22Rv1 (cell line): ENCODE results near the gene TMEM236.

ENCODE experiments used
- H3K27ac ChIP-seq: fragments of 450-650 bp; 2 replicates; pipeline ENCODE4 v1.5.1; 2017
- ZFX ChIP-seq: fragments of 450-650 bp; IDR thresholded peaks from 2 replicates; pipeline ENCODE4 v1.6.1; 2017; ENCODE audit warnings: antibody characterized with exemption, borderline replicate concordance
- TF ChIP-seq, protein P1 (sequence below): fragments of 450-650 bp; IDR thresholded peaks from 2 replicates; pipeline ENCODE4 v1.5.1; 2017; ENCODE audit warnings: mild to moderate bottlenecking

TMEM236 gene

DNA sequence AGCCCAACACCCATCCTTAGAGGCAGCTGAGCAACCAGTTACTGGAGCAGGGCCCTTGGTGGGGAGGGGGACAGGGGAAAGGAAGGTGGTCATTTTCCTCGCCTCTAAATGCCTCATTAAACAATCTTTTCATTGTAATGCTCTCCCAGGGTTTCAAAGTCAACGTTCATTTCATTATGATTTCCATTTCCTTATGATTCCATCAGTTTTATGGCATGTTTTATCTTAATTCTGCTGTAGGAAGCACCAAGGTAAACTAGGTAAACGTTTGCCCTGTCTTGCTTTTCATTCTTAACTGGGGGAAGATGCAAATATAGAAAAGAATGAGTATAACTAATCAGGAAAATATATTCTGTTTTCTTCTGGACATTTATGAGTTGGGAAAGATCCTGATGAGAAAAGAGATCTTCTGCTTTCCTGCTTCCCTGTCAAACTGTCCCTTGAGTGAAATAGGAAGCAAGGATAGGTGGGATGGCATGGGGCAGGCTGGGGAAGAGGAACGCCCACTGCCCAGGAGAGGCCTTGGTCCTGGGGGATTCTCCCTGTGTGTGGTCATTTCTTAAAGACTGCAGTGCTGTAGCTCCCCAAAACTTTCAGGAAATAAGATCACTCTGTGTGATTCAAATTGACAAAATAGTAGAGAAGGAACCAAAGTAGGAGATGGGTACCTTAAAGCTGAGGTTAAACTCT lies 20.5 kb upstream of the TMEM236 start:
- no peak for TF ChIP-seq ZFX
- TF ChIP-seq, protein P1, sequence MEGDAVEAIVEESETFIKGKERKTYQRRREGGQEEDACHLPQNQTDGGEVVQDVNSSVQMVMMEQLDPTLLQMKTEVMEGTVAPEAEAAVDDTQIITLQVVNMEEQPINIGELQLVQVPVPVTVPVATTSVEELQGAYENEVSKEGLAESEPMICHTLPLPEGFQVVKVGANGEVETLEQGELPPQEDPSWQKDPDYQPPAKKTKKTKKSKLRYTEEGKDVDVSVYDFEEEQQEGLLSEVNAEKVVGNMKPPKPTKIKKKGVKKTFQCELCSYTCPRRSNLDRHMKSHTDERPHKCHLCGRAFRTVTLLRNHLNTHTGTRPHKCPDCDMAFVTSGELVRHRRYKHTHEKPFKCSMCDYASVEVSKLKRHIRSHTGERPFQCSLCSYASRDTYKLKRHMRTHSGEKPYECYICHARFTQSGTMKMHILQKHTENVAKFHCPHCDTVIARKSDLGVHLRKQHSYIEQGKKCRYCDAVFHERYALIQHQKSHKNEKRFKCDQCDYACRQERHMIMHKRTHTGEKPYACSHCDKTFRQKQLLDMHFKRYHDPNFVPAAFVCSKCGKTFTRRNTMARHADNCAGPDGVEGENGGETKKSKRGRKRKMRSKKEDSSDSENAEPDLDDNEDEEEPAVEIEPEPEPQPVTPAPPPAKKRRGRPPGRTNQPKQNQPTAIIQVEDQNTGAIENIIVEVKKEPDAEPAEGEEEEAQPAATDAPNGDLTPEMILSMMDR, result no peak
- H3K27ac ChIP-seq, result no peak overlapping the region

DNA sequence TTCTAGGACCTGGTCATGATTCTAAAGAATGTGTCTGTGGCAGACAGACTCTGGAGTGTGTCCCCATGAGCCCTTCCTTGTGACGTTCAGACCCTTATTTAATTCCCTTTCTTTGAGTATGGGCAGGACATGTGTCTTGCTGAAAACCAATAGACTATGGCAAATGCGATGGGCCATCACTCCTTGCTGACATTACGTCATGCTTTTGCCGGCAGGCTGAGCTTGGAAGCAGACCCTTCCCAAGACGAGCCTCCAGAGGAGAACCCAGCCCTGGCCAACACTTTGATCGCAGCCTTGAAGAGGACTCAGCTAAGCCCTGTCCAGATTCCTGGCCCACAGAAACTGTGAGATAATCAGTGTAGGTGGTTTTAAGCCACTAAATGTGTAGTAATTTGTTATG lies 18.4 kb upstream of the TMEM236 start:
- TF ChIP-seq, protein P1, result no peak
- TF ChIP-seq ZFX, result no peak
- H3K27ac ChIP-seq, result no peak overlapping the region

DNA sequence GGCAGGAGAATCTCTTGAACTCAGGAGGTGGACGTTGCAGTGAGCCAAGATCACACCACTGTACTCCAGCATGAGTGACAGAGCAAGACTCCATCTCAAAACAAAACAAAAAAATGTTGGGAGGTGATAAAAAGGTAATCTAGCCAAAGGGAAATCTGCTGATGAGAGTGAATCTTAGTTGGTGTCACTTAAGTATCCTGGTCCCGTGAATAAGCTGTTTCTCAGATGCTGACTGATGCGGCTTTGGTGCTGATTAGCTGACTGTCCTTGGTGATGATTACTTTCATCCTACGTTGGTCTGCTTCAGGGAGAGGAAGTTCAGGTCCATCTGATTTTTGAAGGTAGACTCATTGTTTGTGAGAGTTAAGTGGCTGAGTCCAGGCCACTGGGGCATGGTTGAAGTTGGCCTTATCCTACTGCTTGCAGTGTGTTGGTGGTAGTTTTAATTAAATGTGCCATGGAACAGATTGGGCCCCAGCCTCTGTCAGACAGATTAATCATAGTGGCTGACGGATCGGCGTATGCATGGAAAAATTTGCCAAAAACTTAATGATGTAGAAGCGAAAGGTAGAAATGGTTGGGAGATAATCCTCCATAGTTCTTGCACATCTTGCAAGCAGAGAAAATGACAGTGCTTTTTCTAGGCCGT lies 17.4 kb upstream of the TMEM236 start:
- H3K27ac ChIP-seq, result no peak overlapping the region
- TF ChIP-seq, protein P1, result no peak
- TF ChIP-seq ZFX, result no peak

GRCh38 chr10:17735166-17735941 lies 16.6 kb upstream of the TMEM236 start:
- TF ChIP-seq ZFX, result no peak
- TF ChIP-seq, protein P1, result no peak
- H3K27ac ChIP-seq, result no peak overlapping the region

DNA sequence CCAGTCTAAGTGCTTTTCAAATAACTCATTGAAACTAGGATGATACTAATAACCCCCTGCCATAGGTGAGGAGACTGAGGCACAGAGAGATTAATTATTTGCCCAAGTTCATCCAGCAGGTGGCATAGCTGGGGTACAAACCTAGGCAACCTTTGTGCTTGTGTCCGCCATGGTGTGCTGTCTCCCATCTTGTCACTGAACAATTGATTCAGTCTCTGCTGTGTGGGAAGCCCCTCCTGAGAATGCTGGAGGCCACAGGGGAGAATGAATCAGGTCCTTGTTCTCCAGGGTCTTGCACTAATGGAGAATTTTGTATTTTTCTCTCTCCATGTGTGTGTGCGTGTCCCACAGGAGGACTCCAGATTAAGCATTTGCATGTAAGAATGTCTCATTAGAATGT lies 15.8 kb upstream of the TMEM236 start:
- no peak for TF ChIP-seq ZFX
- TF ChIP-seq, protein P1, result no peak
- no peak overlapping the region for H3K27ac ChIP-seq

DNA sequence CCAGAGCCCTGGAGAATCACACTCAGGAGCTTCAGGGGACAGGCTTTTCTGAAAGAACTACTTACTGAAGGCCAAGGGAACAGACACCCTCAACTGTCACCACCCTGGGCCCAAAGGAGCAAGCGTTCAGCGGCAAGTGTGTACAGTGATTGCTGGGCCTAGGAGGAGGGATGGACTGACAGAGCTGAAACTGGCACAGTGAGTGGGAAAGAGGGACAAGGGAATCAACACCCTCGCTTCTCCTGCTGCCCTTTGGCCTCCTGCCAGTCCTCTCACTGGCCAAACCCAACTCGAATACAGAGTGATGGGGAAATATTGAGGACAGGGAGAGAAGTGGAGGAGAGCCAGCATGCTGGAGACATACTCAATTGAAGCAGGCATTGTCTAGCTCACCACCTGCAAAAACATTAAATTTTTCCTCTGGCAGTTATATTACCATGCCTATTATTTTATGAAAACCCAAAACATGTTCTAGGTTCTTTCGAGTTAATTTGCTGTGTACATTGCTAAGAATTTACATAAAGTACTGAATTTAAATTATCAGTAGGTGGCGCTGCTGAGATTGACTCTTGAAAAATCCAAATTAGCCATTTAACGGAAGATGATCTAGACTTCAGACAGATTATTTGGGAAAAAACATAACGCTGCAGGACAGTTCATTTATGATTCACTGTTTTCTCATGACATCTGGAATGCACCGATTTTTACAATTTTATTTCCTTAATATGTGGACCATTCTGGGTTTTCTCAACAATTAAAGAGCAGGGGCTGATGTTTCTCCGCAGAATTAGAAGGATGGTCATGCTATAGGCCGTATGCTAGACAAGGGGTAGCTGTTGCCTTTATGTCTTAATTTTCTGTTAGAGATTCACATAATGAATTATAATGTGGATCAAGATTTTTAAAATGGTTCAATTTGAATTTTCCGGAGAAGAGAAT lies 14.7 kb upstream of the TMEM236 start:
- TF ChIP-seq, protein P1, result peak; percentile 89
- no peak for TF ChIP-seq ZFX
- H3K27ac ChIP-seq, result no peak overlapping the region
